IPS-NIHi7 (cell line): Measurements from ENCODE around the gene CACNA2D4.
A peak's percentile ranks its signal among the peaks of the same experiment; 100 is the strongest.

Experiments used
- DNase-seq: peaks from one replicate; pipeline ENCODE4 v3.0.0; 2012; ENCODE audit warnings: mixed read lengths; ENCODE audit errors: extremely low spot score

CACNA2D4 gene

GRCh38 chr12:1844661-1845409, 73.6 kb downstream of the CACNA2D4 start:
- no peak for DNase-seq

GRCh38 chr12:1844223-1844622, 74.2 kb downstream of the CACNA2D4 start:
- DNase-seq: no peak

DNA sequence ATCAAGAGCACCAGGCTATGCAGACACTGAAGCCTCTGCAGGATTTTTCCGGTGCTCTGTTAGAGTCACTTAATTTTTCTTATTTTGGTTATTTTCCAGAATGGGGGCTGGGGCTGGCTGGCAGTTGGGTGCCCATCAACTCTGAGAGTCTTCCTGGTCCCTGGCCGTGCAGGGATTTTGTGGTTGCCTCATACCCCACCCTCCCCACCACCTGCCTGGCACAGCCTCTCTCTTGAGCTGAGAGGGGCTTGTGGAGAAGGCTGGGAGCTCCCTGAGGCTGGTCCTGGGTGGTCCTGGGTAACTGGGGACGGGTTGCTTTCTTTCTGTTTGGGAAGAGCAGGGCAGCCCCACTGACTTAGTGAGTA, 74.8 kb downstream of the CACNA2D4 start:
- no peak for DNase-seq

DNA sequence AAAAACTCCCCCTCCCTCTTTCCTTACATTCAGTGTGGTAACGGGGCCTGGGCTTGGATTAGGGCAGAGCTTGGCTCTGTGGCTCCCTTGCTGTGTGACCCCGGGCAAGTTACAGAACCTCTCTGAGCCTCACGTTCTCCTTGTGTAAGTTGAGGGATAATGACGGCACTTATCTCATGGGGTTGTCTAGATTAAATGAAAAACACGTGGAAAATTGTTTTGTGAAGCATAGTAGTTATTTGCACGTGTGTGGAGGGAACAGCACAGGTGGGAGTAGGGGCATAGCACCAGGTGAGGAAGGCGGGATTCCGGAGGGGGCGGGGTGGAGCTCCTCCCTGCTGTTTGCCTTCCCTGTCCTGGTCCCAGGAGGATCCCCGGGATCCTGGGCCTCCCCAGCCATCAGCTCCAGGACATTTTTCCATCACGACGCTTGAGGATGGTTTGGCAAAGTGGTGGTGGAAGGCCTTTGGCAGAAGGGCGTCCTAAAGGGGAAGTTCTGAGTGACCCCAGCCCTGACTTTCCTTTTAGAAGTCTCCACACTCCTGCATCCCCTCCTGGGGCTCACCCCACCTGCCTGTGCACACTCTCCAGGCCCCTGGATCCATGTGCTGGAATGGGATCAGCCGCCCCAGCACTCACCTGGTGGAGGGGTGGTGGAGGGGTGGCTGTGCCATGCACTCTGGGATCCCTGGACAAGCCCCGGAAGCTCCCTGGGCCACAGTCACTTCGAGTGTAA, 75.4 kb downstream of the CACNA2D4 start:
- DNase-seq: no peak

- no peak for DNase-seq
These were observed 76.1 kb downstream of the CACNA2D4 start for GRCh38 chr12:1842183-1842904.

DNA sequence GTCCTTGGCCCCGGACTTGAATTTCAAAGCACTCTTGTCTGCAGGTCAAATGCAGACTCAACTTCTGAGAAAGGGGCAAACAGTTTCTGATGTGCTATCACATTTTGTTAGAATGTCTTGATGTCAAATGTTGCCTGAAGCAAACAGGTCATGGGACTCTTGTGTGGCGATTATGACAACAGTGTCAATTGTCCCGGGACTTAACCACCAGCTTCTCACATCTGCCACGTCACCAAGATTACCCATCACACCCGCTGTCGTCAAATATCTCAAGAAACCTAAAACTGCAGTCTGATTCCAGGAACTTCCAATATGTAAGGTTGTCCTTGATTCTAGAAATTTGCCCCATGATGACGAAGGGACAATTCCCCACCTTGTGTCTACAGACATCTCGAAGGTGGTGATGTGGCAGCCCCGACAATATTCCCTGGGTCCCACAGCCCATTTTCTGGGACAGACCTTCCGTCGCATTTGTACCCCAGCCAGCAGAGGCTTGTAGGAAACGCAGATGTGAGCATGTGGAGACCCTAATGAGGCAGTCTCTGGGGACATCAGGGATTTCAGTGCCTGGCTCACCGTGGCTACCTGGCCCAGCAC, 76.8 kb downstream of the CACNA2D4 start:
- no peak for DNase-seq

- no peak for DNase-seq
These were observed 77.4 kb downstream of the CACNA2D4 start for GRCh38 chr12:1840981-1841425.

GRCh38 chr12:1839956-1840951, 78.2 kb downstream of the CACNA2D4 start:
- DNase-seq: no peak

DNA sequence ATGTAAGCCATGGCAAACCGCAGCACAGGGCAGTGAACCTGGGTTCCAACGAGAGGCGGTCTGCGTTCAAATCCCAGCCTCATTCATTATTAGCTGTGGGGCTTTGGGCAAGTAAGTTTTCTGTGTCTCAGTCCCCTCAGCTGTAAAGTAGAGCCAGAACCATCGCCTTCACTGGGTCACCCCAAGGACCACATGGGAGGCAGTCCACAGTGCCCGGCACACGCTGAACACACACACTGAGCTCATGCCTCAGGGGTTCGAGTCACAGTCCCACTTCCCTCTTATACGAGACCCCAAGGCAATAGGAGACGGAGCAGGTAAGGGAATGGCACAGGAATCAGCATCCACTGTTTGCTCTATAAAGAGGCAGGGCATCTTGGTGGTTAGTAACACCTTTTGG, 79.0 kb downstream of the CACNA2D4 start:
- no peak for DNase-seq

DNA sequence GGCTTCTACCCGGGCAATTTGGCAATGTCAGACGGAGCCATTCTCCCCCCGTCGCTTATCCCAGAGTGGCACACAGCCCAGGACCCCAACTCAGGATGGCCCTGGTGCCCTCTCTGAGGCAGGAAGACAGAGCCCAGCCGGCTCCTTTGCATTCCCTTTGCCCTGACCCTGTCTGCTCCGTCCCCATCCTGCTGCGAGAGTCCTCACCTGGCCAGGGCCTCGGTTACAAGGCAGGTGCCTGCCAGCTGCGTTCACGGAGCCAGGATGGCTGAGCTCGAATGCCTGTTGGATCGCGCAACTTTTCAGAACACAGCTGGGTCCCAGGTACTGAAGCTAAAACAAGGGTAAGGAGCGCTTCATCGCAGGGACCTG, 79.5 kb downstream of the CACNA2D4 start:
- DNase-seq: no peak

- DNase-seq: no peak
These were observed 80.1 kb downstream of the CACNA2D4 start for GRCh38 chr12:1838205-1838993.

GRCh38 chr12:1837541-1838204, 80.8 kb downstream of the CACNA2D4 start:
- no peak for DNase-seq

GRCh38 chr12:1836854-1837421, 81.5 kb downstream of the CACNA2D4 start:
- DNase-seq: peak; percentile 33

DNA sequence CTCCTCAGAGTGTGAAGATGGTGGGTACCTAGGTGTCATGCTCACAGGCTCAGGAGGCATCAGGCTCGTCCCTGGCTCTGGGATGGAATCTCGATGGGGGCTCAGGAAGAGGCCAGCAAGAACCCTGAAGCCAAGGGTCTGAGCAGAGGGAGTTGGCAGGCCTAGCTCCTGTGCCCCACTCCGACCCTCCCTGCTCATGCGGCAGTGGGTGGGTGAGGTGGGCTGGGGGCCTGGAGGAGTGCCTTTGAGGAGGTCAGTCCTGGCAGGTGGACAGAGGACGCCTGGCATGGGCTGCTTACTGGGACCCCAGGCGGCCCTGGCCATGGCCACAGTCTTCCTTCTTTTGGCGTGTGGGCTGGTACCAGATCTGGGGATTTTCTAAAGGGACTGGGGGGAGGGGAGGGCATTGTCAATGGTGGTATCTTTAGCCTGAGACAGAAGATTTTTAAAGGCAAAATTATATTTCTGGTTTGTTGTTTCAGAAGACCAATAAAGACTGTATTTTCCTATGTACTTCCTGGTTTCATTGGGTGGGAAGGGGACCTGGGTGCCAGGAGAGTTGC, 82.1 kb downstream of the CACNA2D4 start:
- no peak for DNase-seq

DNA sequence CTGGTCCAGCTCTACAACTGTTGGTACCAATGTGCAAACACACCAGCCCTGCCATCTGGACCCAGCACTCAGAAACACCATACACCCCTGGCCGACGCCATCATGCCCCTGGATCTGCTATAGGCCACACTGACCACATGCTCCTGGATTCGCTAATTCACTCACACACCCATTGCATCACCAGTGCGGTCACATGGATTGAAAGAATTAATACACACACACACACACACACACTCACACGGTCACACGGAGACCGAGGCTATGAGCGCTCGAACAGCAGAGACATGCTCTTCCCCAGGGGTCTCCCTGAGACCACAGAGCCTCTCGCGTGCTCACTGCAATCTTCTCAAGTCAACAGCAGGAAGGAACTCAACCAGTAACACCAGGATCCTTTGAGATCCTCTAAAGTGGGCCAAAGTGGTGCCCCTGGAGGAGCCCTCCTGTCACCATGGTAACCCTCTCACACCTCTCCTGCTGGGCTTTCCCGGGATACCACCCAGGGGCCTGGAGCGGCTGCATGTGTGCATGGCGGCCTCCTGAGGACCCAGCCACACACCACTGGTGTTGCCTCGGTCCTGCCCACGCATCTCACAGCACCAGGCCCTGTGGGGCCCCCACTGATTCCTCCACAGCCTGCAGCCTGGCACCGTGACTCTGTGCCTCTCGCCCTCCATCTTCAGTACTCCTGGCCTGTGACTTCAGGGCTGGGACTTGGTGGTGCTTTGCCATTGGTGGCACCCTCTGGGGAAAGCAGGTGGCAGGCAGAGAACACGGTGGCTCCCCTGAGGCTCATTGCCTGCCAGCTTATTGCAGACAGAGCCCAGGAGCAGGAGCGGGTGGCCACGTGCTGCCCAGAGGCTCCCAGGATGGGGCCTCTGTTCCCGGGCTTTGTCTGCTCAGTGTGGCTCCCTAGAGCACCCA, 83.0 kb downstream of the CACNA2D4 start:
- DNase-seq: no peak

GRCh38 chr12:1834186-1834925, 84.1 kb downstream of the CACNA2D4 start:
- DNase-seq: no peak

- DNase-seq: no peak
These were observed 84.8 kb downstream of the CACNA2D4 start for GRCh38 chr12:1833596-1834028.
